GM19452 (cell line): ENCODE measurements around the gene CACNG4.

ENCODE experiments used
- ATAC-seq: cut with Tn5 transposase; IDR thresholded peaks from one replicate; pipeline ENCODE4 v1.9.1; 2021; ENCODE audit not compliant: unreplicated experiment

CACNG4 gene

DNA sequence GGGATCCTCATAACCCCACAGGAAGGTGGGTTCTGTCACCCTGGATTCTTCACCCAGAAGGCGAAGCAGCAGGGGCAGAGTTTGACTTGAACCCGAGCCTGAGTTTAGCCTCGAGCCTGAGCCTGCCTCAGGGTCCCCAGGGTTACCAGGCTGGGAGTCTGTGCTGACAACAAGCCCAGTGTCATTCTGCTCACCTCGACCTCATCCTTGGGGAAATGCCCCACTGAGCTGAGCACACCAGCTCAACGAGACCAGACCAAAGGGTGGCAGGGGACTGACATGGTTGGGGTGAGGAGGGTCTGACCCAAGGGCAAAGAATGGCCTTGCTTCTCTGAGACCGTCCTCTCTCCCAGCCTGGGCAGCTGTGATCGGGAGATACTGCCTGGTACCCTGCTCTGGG, 20.2 kb downstream of the CACNG4 start:
- ATAC-seq = no peak

GRCh38 chr17:66985338-66986237, 21.1 kb downstream of the CACNG4 start:
- no peak for ATAC-seq

DNA sequence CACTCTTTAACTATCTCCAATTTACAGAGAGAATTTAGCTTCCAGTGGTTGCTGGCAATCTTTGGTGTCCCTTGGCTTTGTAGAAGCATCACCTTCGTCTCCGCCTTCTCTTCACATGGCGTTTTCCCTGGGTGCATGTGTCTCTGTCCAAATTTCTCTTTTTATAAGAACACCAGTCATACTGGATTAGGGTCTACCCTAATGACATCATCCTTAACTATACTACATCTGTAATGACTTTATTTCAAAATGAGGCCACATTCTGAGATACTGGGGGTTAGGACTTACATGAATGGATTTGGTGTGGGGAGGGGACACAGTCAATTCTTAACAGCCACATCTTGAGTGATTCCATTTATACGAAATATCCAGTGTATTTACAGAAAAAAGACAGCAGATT, 22.2 kb downstream of the CACNG4 start:
- no peak for ATAC-seq

- no peak for ATAC-seq
These were observed 22.6 kb downstream of the CACNG4 start for GRCh38 chr17:66987059-66987616.

DNA sequence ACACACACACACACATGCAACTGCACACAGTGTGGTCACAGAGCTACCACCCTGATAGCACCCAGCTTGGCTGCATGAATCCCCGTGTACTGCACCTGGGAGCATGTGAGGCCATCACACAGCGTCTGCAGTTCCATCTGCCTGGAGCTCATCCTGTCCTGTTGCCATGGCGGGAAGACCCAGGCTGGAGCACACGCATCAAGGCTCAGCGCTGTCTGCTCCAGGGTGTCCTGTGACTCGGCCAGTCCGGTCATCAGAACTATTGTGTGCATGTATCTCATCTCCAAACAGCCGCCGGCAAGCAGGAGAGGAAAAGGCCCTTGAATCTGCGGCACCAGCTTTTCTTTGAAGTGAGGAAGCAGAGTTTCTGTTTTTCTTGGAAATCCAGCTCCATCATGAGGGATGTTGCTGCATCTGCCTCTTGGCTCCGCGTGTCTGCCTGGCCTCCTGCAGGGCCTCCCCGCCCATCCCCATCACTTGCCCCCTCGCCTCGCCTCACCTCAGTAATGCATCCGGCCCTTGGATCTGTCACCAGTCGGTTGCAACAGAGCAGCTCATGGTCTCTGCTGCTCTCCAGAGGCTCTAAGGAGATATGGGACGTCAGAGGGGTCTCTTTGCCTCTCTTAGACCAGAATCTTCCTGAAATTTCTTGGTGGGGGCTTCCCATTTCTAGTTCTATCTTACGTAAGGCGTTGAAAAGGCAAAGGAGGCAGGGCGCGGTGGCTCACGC, 23.7 kb downstream of the CACNG4 start:
- ATAC-seq = no peak

DNA sequence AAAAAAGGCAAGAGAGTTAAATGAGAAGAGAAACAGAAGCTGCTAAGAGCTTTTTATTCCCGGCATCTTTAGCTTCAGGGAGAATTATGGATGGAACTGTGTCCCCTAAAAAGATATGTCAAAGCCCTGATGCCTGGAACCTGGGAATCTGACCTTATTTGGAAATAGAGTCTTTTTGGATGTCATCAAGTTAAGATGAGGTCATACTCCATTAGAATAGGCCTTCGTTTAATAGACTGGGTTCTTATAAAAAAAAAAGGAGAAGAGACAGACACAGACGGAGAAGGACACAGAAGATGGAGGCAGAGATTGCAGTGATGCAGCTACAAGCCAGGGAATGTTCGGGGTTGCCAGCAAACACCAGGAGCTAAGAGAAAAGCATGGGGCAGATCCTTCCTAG, 24.6 kb downstream of the CACNG4 start:
- ATAC-seq = no peak

DNA sequence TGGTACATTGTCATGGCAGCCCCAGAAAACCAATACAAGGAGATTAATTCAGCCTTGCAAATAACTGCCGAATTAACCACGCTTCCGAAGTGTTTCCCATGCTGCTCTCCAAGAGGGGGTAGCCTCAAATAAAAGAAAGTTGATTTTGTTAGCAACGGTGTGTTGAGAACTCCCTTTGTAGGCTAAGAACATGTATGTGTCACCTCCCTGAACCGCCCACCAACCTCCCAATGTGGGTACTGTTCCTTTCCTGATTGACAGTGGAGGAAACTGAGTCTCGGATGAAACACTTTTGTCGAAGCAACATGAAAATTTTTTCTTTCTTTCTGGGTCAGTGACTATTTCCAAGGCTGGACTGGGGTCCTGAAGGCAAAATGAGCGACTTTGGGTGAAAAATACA, 25.1 kb downstream of the CACNG4 start:
- no peak for ATAC-seq

- no peak for ATAC-seq
These were observed 25.5 kb downstream of the CACNG4 start for GRCh38 chr17:66990047-66990446.

DNA sequence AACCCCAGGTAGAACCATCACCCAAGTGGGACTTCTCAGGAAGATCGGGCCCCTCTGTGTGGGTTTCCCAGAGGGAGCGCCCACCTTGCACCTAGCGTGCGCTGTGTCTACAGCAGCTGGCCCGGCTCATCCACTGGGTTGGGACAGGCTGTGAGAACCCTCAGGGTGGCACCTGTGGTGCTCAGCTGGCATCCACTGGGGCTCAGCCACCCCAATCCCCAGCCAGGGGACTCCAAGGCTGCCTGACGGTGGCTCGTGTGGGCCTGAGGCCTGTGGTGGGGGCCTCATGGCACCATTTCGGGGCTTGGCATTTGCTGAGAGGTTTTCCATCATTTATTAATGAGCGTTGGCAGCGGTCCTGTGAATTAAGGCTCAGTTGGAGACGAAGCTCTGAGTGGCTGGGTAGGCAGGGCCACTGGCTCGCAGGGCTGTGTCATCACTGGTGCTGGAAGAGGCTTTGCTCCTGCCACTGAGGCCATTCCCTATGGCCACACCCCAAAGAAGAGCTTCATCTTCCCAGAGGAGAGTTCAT, 28.5 kb downstream of the CACNG4 start:
- no peak for ATAC-seq

DNA sequence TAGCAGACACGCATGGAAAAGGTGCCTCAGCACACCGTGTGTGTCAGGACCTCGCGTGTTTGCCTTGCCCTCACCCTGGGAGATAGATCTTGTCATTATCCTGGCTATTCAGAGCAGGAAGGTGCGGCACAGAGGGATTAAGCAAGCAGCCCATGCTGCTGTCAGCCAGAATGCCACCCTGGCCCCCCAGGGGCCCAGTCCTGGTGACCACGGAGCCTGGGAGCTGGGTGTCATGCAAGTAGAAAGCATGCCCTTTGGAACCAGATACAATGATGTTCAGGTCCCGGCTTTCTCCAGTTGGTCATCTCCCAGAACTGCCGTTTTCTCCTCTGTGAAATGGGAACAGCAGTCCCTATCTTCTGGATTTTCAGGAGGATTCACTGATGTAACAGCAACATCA, 29.9 kb downstream of the CACNG4 start:
- ATAC-seq = no peak

DNA sequence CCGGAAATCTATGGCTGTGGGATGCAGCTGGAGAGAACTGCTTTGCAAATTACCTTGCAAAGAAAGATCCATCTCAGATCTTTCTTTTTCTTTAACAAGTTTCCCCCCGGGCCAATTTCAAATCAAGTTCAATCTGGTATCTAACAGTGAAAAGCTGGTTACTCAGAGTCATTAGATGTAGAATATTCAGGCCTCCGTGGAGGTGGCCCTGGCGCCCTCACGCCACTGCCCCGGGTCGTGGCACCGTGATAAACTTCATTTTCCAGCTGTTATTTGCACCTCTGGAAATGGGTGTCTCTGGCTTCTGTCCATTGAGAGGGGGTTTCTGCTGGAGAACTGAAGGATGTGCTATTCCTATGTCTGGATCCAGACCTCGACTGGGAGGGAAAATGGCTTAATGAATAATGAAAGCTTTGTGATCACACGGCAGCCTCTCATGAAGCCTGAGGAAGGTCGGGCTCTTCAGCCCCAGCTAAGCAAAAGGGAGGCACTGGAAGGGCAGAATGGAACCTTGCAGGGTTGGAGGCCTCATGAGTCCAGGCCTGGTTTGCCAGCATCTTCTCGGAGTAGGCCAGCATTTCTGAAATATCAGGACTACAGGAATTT, 30.5 kb downstream of the CACNG4 start:
- no peak for ATAC-seq

DNA sequence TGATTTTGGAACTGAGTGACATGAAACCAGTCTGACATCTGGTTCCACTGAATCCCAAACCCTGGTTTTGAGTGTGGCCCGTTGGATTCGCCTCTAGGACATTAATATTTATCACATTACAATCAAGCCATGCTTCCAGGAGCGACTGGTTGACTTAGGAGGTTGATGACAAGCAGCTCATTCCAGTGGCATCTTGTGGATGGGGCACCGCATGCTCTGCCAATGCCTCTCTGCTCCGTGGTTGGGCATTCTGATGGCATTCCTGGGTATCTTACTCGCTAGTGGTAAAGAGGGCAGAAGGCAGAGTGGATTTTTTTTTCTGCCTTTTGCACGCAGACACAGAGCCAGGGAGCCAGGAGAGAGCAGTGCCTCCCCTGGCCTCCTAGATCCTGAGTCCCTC, 31.4 kb downstream of the CACNG4 start:
- no peak for ATAC-seq

DNA sequence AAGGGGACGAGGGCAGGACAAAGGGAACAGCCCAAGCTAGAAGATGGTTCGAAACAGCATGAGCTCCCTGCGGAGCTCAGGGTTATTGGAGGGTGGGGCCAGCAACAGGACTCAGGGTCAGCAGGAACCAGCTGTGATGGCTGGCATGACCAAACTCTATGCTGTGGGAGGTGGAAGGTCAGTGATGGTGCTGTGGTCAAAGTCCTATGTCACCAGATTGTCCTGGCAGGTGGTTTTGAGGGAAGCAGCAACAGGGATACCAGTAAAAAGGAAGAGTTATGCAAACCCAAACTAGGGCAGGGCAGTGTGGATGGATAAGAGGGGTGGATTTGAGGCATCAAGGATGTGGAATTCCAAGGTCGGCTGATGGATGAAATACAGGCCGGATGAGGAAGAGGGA, 32.4 kb downstream of the CACNG4 start:
- ATAC-seq = no peak

DNA sequence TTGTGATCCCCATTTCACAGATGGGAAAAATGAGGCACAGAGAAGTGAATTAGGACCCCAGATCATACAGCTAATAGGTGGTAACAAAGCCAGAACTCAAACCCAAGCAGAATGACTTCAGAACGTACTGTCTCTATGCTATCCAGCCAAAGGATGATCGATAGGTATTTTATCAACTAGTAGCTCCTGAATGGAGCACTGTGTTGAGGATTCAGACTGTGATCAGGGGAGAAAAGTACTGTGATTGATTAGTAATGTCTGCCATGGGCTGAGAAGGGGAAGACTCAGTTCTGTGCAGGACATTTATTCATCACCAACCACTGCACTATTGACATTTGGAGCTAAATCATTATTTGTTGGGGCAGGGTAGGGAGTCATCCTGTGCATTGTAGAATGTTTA, 38.7 kb downstream of the CACNG4 start:
- no peak for ATAC-seq

DNA sequence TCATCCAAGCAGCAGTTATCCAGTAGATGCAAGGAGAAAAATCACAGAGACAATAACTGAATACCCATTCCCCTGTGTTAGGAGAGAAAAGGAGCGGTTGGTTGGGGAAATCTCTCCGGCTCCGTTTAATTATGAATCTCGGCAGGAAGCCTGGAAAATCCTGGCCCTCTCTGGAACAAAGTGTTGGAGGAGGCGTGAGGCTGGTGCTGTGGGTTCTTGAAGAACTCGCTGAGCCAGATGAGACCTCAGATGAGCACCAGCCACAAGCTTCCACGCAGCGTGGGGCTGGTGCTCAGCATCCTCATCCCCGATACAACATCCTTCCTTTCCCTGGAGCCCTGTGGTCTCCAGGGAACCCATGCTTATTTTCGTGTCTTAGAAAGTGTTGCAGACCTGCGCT, 39.7 kb downstream of the CACNG4 start:
- no peak for ATAC-seq

DNA sequence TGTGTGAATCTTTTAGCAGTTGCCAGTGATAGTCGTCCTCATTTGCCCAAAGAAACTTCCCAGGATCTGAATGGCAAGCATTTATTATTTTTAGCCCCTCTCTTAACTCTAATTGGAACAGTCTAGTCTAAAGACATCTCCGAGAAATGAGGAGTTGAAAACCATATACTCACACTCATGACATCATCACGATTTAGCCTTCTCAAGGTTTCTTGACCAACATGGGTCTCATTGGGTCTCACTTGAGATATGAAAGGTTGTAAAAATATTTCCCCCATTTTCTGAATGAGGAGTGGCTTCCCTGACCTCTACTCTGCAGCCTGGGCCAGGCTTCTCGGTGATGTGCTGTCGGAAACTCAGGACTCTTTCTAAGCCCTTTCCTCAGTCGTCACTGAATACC, 42.8 kb downstream of the CACNG4 start:
- ATAC-seq = no peak

GRCh38 chr17:67008101-67008500, 43.6 kb downstream of the CACNG4 start:
- no peak for ATAC-seq

- no peak for ATAC-seq
These were observed 47.1 kb downstream of the CACNG4 start for GRCh38 chr17:67011527-67012175.

DNA sequence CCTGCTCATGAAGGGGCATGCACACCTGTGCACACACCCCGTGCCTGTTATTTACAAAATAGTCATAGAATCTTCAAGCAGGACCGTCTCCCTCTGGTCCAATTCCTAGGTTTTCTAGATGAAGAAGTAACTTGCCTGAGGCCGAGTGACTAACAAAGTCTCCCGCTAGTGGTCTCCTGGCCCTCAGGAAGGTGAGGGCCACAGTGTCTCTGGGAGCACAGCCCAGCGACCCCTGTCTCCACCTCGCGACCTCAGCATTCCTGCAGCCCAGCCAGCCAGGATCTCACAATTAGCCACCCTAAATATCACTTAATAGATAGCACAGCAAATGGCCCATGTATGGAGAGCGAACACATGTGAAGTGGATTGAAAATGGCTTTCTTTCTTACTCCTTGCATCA, 49.4 kb downstream of the CACNG4 start:
- no peak for ATAC-seq

DNA sequence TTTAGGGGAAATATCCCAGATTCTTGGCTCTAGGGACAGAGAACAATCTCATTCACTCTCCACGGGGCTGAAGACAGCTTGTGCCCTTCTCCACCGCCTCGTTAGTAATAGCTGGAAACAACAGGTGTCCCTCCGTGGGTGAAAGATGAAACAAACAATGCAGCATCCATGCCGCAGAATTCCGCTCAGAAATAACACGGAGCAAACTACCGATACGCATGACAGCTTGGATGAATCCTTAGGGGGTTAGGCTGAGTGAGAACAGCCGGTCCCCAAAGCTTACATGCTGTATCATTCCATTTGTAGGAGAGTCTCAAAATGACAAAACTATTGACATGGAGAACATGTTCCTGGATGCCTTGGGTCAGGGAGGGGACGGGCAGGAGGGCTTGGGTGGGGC, 50.5 kb downstream of the CACNG4 start:
- ATAC-seq = no peak
